OCI-LY1 (cell line): ENCODE measurements around the gene DNAH17.

ENCODE experiments used
- CTCF ChIP-seq: fragments of 200-600 bp; sonication (generic), shearing (Covaris generic); IDR thresholded peaks from 2 replicates; pipeline ENCODE4 v1.5.1; 2017; ENCODE audit warnings: mild to moderate bottlenecking, antibody characterized with exemption, low read length, moderate library complexity, mixed read lengths
- EZH2 ChIP-seq: fragments of 200-600 bp; sonication (generic), shearing (Covaris generic); IDR thresholded peaks from 2 replicates; pipeline ENCODE4 v1.8.0; 2017; ENCODE audit warnings: borderline replicate concordance, mixed run types, mild to moderate bottlenecking, antibody characterized with exemption, low read length, moderate library complexity, mixed read lengths

- TF ChIP-seq CTCF (no peak), EZH2 (no peak)
These were observed 44.7 kb upstream of the DNAH17 start for GRCh38 chr17:78621720-78622490.
